GM12801 (cell line): ENCODE results near the gene GNG2.

ENCODE experiments used
- TF ChIP-seq, protein P1 (sequence below): IDR thresholded peaks from one replicate; pipeline ENCODE4 v1.5.1; 2011; ENCODE audit warnings: control low read depth; ENCODE audit not compliant: insufficient read length; ENCODE audit errors: extremely low read depth

GNG2 gene

DNA sequence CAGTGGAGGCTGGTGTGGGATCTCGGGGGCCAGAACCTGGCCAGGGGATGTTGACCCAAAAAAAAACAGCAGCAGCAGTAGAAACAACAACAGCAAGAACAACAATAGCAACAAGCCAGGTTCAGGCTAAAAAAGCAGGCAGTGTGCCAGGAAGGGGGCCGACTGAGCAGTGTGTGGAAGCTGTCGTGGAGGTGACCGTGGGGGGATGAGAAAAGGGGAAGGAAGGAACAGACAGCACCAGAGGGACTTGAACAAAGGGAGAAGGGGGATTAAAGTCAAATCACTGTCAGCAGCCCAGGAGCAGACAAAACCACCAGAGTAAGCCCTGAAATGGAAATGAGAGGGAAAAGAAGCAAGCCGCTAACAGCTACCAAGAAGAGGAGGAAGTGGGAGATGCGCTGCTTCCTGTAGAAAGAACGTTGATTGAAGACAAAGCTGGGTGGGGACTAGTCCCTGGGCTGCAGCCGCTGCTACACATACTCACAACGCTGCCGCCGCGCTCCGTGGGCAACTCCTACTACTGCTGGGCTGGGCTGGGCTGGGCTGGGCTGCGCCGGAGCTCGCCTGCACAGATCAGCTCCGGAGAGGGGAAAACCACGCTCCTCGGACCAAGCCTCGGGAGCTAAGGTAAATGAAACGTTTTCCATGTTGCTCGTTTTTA is at the start of gene GNG2:
Gene GNG2 (plus strand): TSS at position 449 of the 661 bp plus-strand sequence. CDS start 90,067 bp downstream, outside the sequence.
- TF ChIP-seq, protein P1, sequence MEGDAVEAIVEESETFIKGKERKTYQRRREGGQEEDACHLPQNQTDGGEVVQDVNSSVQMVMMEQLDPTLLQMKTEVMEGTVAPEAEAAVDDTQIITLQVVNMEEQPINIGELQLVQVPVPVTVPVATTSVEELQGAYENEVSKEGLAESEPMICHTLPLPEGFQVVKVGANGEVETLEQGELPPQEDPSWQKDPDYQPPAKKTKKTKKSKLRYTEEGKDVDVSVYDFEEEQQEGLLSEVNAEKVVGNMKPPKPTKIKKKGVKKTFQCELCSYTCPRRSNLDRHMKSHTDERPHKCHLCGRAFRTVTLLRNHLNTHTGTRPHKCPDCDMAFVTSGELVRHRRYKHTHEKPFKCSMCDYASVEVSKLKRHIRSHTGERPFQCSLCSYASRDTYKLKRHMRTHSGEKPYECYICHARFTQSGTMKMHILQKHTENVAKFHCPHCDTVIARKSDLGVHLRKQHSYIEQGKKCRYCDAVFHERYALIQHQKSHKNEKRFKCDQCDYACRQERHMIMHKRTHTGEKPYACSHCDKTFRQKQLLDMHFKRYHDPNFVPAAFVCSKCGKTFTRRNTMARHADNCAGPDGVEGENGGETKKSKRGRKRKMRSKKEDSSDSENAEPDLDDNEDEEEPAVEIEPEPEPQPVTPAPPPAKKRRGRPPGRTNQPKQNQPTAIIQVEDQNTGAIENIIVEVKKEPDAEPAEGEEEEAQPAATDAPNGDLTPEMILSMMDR = no peak

DNA sequence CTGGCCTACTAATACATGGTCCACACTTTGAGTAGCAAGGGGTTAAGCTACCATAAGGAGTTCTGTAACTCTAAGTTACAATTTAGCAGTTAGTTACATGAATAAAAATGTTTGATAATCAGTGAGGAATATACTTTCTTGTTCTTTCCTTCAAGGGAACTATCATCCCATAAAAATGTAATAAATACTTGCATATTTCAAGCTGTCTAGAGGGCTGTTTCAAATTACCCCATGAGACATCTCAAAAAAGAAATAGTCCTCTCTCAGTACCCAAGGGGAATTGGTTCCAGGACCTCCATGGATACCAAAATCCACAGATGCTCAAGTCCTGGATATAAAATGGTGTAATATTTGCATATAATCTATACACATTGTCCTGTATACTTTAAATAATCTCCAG is 48.7 kb upstream of the GNG2 start:
- TF ChIP-seq, protein P1 = no peak

DNA sequence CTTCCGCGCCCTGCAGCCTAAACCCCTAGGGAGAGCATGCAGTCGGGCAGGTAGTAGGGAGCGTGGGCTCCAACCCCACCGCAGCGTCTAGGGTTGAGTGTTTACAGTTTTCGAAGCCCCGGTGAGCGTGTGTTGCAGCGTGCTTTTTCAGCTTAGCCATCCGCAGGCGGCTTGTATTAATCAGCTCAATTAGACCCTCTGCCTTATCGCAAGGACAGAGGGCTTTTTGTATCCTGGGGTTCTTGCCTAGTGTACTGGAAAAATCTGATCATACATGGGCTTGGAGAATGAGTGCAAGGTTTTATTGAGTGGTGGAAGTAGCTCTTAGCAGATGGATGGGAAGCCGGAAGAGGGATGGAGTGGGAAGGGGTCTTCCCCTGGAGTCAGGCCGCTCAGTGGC is 44.4 kb upstream of the GNG2 start:
- TF ChIP-seq, protein P1 = no peak

DNA sequence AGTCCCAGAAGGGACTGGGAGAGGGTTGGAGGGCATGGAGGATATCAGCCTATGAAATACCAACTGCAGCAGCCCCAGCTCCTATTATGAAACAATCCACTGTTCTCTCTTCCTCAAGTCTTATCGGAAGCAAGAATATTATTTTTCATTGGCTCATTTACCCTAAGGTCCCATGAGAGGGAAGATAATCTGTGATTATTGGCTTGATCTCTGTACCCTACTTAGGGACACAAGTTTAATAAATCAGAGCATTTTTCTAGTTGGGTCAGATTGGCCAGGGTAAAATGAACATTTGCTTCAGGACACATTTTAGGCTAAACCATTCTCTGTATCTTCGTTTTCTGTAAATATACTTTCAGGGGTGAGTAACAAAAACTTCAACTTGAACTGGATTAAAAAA is 43.1 kb upstream of the GNG2 start:
- TF ChIP-seq, protein P1 = no peak

DNA sequence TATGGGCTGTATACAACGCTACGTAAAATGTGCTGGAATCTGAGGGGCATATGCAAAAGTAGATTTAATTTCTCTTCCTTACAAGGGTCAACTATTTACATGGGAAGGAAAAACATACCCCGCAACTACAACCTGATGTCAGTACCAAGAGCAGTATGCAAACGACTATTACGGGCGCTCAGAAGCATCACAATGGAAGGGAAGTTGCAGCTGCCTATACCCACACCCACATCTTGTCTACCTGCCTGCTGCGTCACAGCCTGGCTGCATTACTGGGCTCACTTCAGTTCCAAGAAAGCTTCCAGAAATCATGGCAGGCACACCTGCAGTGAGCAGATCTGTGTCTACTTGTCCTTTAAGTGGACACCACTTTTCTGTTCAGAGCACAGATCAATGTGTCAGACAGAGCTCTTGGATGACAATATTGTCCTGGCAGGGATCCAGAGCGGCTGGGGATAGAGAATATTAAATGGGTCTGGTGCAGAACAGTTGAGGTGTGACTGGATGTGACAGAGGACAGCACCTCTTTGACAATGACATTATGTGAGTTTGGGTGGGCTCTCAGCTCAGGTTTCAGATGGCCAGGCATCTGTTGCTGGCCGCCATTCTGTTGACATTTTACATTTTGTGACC is 41.5 kb upstream of the GNG2 start:
- TF ChIP-seq, protein P1 = no peak

DNA sequence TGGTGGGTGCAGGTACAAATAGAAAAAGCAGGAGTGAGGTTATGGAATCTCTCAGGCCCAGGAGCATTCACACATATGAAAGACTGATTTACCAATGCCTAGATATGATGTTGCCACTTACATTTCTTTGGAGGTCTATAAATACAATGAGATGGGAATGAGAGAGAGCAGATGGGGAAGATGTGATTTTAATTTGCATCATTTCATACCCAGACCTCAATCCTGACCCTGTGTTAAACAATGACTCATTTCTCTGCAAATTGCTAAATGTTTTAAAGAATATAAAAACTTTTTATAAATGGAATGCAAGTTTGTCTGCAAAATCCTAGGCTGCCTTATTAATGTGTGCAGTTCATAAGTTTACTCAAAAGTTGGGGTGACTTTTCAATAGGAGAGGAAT is 38.6 kb upstream of the GNG2 start:
- TF ChIP-seq, protein P1 = no peak

DNA sequence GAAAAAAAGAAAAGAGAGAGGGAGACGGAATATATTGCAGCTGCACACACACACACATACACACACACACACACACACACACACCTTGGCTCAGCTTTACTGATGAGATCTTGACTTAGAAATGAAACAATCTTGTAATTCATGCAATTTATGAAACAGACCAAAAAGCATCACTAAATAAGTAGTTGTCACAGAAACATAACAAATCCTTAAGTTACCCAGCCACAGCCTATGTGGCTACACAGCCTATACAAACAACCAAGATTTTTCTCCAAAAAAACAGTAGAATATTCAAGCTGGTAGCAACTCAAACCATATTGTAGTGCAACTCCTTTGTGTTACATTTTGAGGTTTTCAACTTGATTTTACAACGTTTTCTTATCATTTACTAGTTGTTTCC is 37.9 kb upstream of the GNG2 start:
- TF ChIP-seq, protein P1 = no peak
